ENCODE results near the gene TNFSF18. TPM values are rescaled to one million over a fixed set of nuclear protein-coding genes. Genes with fewer than 3 reads are reported as not detected.
A peak's percentile ranks its signal among the peaks of the same experiment; 100 is the strongest.

The TNFSF18 gene
- total and polyA plus RNA-seq, 2 donors (not counting 1 experiment from before 2014, with no cell fraction given) = not detected

DNA sequence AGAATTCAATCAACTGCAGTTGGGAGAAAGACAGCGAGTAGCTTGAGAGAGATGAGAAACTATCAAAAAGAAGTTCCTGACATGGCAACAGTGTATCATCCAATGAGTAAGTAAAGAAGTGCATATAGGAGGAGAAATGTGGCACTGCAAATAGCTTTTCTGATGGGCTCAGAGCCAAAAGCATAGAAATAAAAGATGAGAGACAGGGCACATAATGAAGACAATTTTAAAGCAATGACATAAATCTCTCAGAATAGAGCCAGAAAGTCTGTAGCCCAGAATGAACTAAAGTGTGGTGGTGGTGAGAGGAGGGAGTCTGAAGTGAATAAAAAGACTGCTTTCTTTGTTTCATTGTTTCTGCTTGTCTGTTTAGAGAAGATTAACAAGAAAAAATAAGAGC is 34.3 kb downstream of the TNFSF18 start:
- H4K20me1 ChIP-seq (ENCODE audit: control insufficient read depth, insufficient read depth, low read length, poor library complexity, severe bottlenecking) = no peaks in the 10 kb centered on the region
- H3K4me1 ChIP-seq (ENCODE audit: control insufficient read depth in 2 of 2, insufficient read depth in 2 of 2, low read length in 2 of 2) = peaks cover 59 to 62% of the 10 kb centered on the region in 2 donors
- DNase-seq (no peak), ATAC-seq (ENCODE audit: low read depth) (no peak)
- Mint-ChIP-seq H3K4me3 (no peak overlapping the region), H3K27me3 (no peaks in the 10 kb centered on the region), H3K4me1 (peaks cover 56% of the 10 kb centered on the region), H3K9me3 (ENCODE audit: insufficient read depth) (no peaks in the 10 kb centered on the region), H3K27ac (no peak overlapping the region)
- TF ChIP-seq, protein P1, sequence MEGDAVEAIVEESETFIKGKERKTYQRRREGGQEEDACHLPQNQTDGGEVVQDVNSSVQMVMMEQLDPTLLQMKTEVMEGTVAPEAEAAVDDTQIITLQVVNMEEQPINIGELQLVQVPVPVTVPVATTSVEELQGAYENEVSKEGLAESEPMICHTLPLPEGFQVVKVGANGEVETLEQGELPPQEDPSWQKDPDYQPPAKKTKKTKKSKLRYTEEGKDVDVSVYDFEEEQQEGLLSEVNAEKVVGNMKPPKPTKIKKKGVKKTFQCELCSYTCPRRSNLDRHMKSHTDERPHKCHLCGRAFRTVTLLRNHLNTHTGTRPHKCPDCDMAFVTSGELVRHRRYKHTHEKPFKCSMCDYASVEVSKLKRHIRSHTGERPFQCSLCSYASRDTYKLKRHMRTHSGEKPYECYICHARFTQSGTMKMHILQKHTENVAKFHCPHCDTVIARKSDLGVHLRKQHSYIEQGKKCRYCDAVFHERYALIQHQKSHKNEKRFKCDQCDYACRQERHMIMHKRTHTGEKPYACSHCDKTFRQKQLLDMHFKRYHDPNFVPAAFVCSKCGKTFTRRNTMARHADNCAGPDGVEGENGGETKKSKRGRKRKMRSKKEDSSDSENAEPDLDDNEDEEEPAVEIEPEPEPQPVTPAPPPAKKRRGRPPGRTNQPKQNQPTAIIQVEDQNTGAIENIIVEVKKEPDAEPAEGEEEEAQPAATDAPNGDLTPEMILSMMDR (IDR thresholded peaks at IDR 0.05) = no peak
- no peak for TF ChIP-seq EZH2 (IDR thresholded peaks at IDR 0.05; ENCODE audit: borderline replicate concordance, insufficient read depth, low read depth, low read length, poor library complexity, severe bottlenecking)
- no peaks in the 10 kb centered on the region for H3K79me2 ChIP-seq (ENCODE audit: control insufficient read depth, insufficient read depth, low read length)
- H2AFZ ChIP-seq (ENCODE audit: insufficient read depth, low read depth, low read length, poor library complexity, severe bottlenecking) = no peak overlapping the region
- peaks cover 0 to 5% (median 0%) of the 10 kb centered on the region in 3 donors for H3K9me3 ChIP-seq (ENCODE audit: control extremely low read depth in 1 of 3, control insufficient read depth in 2 of 3, insufficient read depth in 1 of 3, low read length in 2 of 3)
- WGBS (ENCODE audit: insufficient coverage) = 100% methylated on average over 1 of the region's 1 CpG
- no peak overlapping the region for H3K4me3 ChIP-seq (ENCODE audit: control extremely low read depth in 1 of 5, extremely low read depth in 1 of 5, insufficient read depth in 1 of 5, low read depth in 2 of 5, low read length in 4 of 5)
- H3K36me3 ChIP-seq (replicated peaks in 1 of 2; ENCODE audit: control extremely low read depth in 1 of 2, control insufficient read depth in 1 of 2, extremely low read depth in 1 of 2, insufficient read depth in 2 of 2, low read length in 1 of 2) = no peaks in the 10 kb centered on the region
- CTCF ChIA-PET = interaction anchor here (1.0 to 1.4 kb wide), 2 partner anchors 121 to 198 kb away, joined by 3 read pairs; no protein-coding TSS in a partner anchor
- no peaks in the 10 kb centered on the region for H3K27me3 ChIP-seq (replicated peaks in 1 of 4; ENCODE audit: control extremely low read depth in 1 of 4, control insufficient read depth in 3 of 4, insufficient read depth in 4 of 4, low read length in 3 of 4)
- POLR2A ChIA-PET = no interaction called here
- no peak overlapping the region for H3K27ac ChIP-seq (ENCODE audit: low read length in 2 of 2)
- H3K9ac ChIP-seq (ENCODE audit: low read length) = no peak overlapping the region
- peak overlapping the region; percentile 9 for H3K4me2 ChIP-seq (replicated peaks; ENCODE audit: low read depth, low read length, poor library complexity, severe bottlenecking)
- intact Hi-C loops (cut with micrococcal nuclease) = loop anchor here (5.0 to 10.0 kb wide), 3 partner anchors 36 to 254 kb away; partner anchors contain the start of gene TNFSF18

DNA sequence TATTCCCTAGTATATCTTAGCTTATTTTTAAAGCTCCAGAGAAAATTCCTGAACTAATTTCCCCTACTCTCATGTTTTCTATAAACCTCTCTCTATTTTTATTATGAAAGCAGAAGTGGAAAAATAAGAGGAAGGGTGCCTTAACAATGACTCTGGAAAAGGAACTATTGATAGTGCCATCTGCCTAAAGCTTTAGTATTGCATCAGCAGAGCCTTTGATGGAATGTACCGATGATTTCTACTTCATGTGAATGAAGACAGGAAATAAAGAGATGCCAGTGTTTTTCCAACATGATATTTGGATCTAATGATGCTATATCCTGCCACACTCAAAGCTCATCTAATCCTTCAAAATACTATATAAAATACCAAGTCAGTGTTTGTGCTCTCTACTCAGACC is 35.1 kb downstream of the TNFSF18 start:
- H3K4me3 ChIP-seq (ENCODE audit: control extremely low read depth in 1 of 5, extremely low read depth in 1 of 5, insufficient read depth in 1 of 5, low read depth in 2 of 5, low read length in 4 of 5) = no peak overlapping the region
- TF ChIP-seq EZH2 (IDR thresholded peaks at IDR 0.05; ENCODE audit: borderline replicate concordance, insufficient read depth, low read depth, low read length, poor library complexity, severe bottlenecking) = no peak
- TF ChIP-seq, protein P1 (IDR thresholded peaks at IDR 0.05) = no peak
- no peaks in the 10 kb centered on the region for H3K9me3 Mint-ChIP-seq (ENCODE audit: insufficient read depth)
- peak overlapping the region; percentile 9 for H3K4me2 ChIP-seq (replicated peaks; ENCODE audit: low read depth, low read length, poor library complexity, severe bottlenecking)
- no peak overlapping the region for H3K9ac ChIP-seq (ENCODE audit: low read length)
- H3K4me3 Mint-ChIP-seq = no peak overlapping the region
- no peak for ATAC-seq (ENCODE audit: low read depth)
- ChIA-PET CTCF (interaction anchor here (0.9 to 1.8 kb wide), 4 partner anchors 120 to 271 kb away, joined by 3 to 6 read pairs (median 3); no protein-coding TSS in a partner anchor), POLR2A (no interaction called here)
- peaks cover 48% of the 10 kb centered on the region for H3K4me1 Mint-ChIP-seq
- DNase-seq = peak; percentile 38
- no peak overlapping the region for H3K27ac Mint-ChIP-seq
- peaks cover 0 to 5% (median 0%) of the 10 kb centered on the region in 3 donors for H3K9me3 ChIP-seq (ENCODE audit: control extremely low read depth in 1 of 3, control insufficient read depth in 2 of 3, insufficient read depth in 1 of 3, low read length in 2 of 3)
- no peaks in the 10 kb centered on the region for H4K20me1 ChIP-seq (ENCODE audit: control insufficient read depth, insufficient read depth, low read length, poor library complexity, severe bottlenecking)
- H3K27ac ChIP-seq (ENCODE audit: low read length in 2 of 2) = no peak overlapping the region
- no peak overlapping the region for H2AFZ ChIP-seq (ENCODE audit: insufficient read depth, low read depth, low read length, poor library complexity, severe bottlenecking)
- H3K36me3 ChIP-seq (replicated peaks in 1 of 2; ENCODE audit: control extremely low read depth in 1 of 2, control insufficient read depth in 1 of 2, extremely low read depth in 1 of 2, insufficient read depth in 2 of 2, low read length in 1 of 2) = no peaks in the 10 kb centered on the region
- H3K4me1 ChIP-seq (ENCODE audit: control insufficient read depth in 2 of 2, insufficient read depth in 2 of 2, low read length in 2 of 2) = peaks cover 52 to 54% of the 10 kb centered on the region in 2 donors
- no peaks in the 10 kb centered on the region for H3K27me3 ChIP-seq (replicated peaks in 1 of 4; ENCODE audit: control extremely low read depth in 1 of 4, control insufficient read depth in 3 of 4, insufficient read depth in 4 of 4, low read length in 3 of 4)
- intact Hi-C loops (cut with micrococcal nuclease) = loop anchor here (5.0 to 10.0 kb wide), 3 partner anchors 37 to 253 kb away; partner anchors contain the start of gene TNFSF18
- no peaks in the 10 kb centered on the region for H3K79me2 ChIP-seq (ENCODE audit: control insufficient read depth, insufficient read depth, low read length)
- WGBS (ENCODE audit: insufficient coverage) = no CpG with 5 or more reads among the region's 1 CpG
- no peaks in the 10 kb centered on the region for H3K27me3 Mint-ChIP-seq
